Right lobe of liver (tissue), 6 donors: ENCODE measurements around the gene LHPP. TPM values are rescaled to one million over a fixed set of nuclear protein-coding genes. Genes with fewer than 3 reads are reported as not detected.
A peak's percentile ranks its signal among the peaks of the same experiment; 100 is the strongest.

Experiments used
- ATAC-seq, 4 donors: fragments of 200-7000 bp; cut with Tn5 transposase; one replicate each; pipeline ENCODE4 v1.9.1; 2020; ENCODE audit warnings: mild to moderate bottlenecking in 4 of 4, moderate library complexity in 4 of 4
- DNase-seq, 3 donors: peaks; one replicate each; pipeline ENCODE4 v3.0.0-alpha.2; 2020
- H3K27ac ChIP-seq, 3 donors: fragments of 200-600 bp; one replicate each; pipeline ENCODE4 v1.8.0; 2022
- H3K27me3 ChIP-seq, 2 donors: fragments of 200-600 bp; one replicate each; pipeline ENCODE4 v1.8.0; 2022
- H3K36me3 ChIP-seq, 4 donors: fragments of 200-600 bp; sonication (generic) in 1 of 4; one replicate each; pipeline versions ENCODE4 v1.5.1 to v1.8.0; 2017 to 2022; ENCODE audit warnings: control low read depth in 1 of 4
- H3K4me1 ChIP-seq, 4 donors: fragments of 200-600 bp; sonication (generic) in 1 of 4; one replicate each; pipeline versions ENCODE4 v1.5.1 to v1.8.0; 2017 to 2022; ENCODE audit warnings: control low read depth in 1 of 4
- H3K4me3 ChIP-seq, 3 donors: fragments of 200-600 bp; one replicate each; pipeline ENCODE4 v1.8.0; 2022
- H3K9me3 ChIP-seq, 4 donors: fragments of 200-600 bp; sonication (generic) in 1 of 4; one replicate each; pipeline versions ENCODE4 v1.5.1 to v1.8.0; 2017 to 2022; ENCODE audit warnings: control low read depth in 1 of 4
- POLR2A ChIP-seq: fragments of 450-650 bp; IDR thresholded peaks from one replicate; pipeline ENCODE4 v1.6.1; 2017; ENCODE audit warnings: antibody characterized with exemption, mild to moderate bottlenecking
- WGBS: methylation state at CpG from one replicate; pipeline ENCODE4 v1.1.6; 2018; ENCODE audit warnings: low coverage, low lambda C conversion rate; ENCODE audit not compliant: insufficient coverage; ENCODE audit errors: missing lambda C conversion rate; 5-methylcytosine and 5-hydroxymethylcytosine counted together
- intact Hi-C, 2 donors: fragments of 100-400 bp; cut with DNase I; formaldehyde crosslinking; loops; one replicate each; pipeline versions ENCODE4 v1.11.2 to v1.14.1; 2022
- total RNA-seq, 6 experiments: library from RNA; depleted of rRNA in 2 of 6; stranded (reverse); fragments of >200 nt in 2 of 6; fragmentation: NEBNext Ultra II Directional in 3 of 6; extraction: Animal tissue kit (Norgen Biotek cat#: 25700) in 3 of 6; gene quantifications; one replicate each; pipeline versions ENCODE4 v1.1.0 to v1.2.4, GENCODE V29; 2016 to 2023
- TF ChIP-seq, protein P1 (sequence below), 4 donors: fragments of 200-600 bp in 3 of 4; fragments of 450-650 bp in 1 of 4; IDR thresholded peaks; one replicate each; pipeline versions ENCODE4 v1.5.1 to v1.8.0; 2016 to 2022; ENCODE audit warnings: antibody characterized with exemption in 4 of 4, mild to moderate bottlenecking in 2 of 4
- donor health status: DM: no; HTN: yes; CAD: no.
- donor health status: DM: no; HTN: no; CAD: no.
- donor health status: DM: no; HTN: no; CAD: no.
- donor health status: DM: no; HTN: yes; CAD: no.
- donor health status: DM: no; HTN: yes; CAD: no.

The LHPP gene
- total RNA-seq, 6 experiments from 2014 or later, result 19.3 to 56.3 (median 36.3) TPM

- no peak for DNase-seq
- Histone ChIP-seq H3K27me3 (no peaks in the 10 kb centered on the region), H3K9me3 (no peaks in the 10 kb centered on the region), H3K27ac (peak overlapping the region in 2 of 3 donors; percentile 77 to 84), H3K36me3 (no peaks in the 10 kb centered on the region), H3K4me3 (peak overlapping the region; percentile 65 to 88 (median 73)), H3K4me1 (peaks cover 0 to 49% (median 11%) of the 10 kb centered on the region in 4 donors)
- TF ChIP-seq, protein P1, sequence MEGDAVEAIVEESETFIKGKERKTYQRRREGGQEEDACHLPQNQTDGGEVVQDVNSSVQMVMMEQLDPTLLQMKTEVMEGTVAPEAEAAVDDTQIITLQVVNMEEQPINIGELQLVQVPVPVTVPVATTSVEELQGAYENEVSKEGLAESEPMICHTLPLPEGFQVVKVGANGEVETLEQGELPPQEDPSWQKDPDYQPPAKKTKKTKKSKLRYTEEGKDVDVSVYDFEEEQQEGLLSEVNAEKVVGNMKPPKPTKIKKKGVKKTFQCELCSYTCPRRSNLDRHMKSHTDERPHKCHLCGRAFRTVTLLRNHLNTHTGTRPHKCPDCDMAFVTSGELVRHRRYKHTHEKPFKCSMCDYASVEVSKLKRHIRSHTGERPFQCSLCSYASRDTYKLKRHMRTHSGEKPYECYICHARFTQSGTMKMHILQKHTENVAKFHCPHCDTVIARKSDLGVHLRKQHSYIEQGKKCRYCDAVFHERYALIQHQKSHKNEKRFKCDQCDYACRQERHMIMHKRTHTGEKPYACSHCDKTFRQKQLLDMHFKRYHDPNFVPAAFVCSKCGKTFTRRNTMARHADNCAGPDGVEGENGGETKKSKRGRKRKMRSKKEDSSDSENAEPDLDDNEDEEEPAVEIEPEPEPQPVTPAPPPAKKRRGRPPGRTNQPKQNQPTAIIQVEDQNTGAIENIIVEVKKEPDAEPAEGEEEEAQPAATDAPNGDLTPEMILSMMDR (IDR thresholded peaks at IDR 0.05), result no peak
- no peak for TF ChIP-seq POLR2A
- intact Hi-C loops, result no loop called here
- ATAC-seq, result no peak
- WGBS, result 50% methylated on average over 4 of the region's 8 CpGs
Observed at GRCh38 chr10:124462348-124462695, 699 bp downstream of the LHPP start.

GRCh38 chr10:124464028-124464965 is 2.7 kb downstream of the LHPP start:
- WGBS, result 36% methylated on average over 5 of the region's 9 CpGs
- TF ChIP-seq, protein P1 (IDR thresholded peaks at IDR 0.05), result no peak
- no peak for TF ChIP-seq POLR2A
- Histone ChIP-seq H3K36me3 (no peaks in the 10 kb centered on the region), H3K9me3 (no peaks in the 10 kb centered on the region), H3K4me1 (peaks cover 0 to 67% (median 21%) of the 10 kb centered on the region in 4 donors), H3K27ac (peak overlapping the region in 1 of 3 donors; percentile 47), H3K27me3 (no peaks in the 10 kb centered on the region), H3K4me3 (no peak overlapping the region)
- ATAC-seq (peak in 3 of 4 donors; percentile 13 to 34 (median 29)), DNase-seq (peak in 2 of 3 donors; percentile 76 to 77)
- intact Hi-C loops, result no loop called here

DNA sequence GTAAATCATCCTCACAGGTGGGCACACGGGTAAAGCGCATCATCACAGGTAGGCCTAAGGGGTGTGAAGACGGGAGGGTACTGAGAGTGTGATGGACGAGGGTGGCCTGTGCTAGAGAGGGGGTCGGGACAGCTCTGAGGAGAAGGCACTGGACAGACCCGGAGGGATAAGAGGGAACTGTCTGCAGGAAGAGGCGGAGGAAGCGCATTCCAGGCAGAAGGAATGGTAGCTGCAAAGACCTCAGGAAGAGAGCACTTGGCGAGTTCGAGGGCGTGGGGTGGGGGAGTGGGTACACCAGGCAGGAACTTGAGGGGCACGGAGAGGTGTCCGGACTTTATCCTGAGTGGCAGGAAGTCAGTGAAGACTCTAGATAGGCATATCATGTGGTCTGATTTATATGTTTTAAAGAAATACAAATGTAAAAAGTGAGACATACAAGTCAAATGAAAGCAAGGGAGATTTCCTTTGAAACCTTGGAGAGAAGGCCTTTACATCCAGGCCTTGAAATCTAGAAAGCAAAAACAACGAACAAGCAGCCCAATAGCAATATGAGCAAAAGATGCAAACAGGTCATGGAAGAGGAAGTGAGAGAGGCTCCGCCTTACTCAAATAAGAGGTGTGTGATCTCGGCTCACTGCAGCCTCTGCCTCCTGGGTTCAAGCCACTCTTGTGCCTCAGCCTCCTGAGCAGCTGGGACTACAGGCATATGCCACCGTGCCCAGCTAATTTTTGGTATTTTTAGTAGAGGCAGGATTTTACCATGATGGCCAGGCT is 3.6 kb downstream of the LHPP start:
- Histone ChIP-seq H3K27me3 (no peaks in the 10 kb centered on the region), H3K27ac (peak overlapping the region in 1 of 3 donors; percentile 90), H3K4me1 (peaks cover 0 to 75% (median 24%) of the 10 kb centered on the region in 4 donors), H3K9me3 (no peaks in the 10 kb centered on the region), H3K4me3 (no peak overlapping the region), H3K36me3 (no peaks in the 10 kb centered on the region)
- TF ChIP-seq, protein P1 (IDR thresholded peaks at IDR 0.05), result no peak
- TF ChIP-seq POLR2A, result no peak
- ATAC-seq (no peak), DNase-seq (no peak)
- 70% methylated on average over 14 of the region's 17 CpGs for WGBS
- intact Hi-C loops, result no loop called here

GRCh38 chr10:124465777-124466488 is 4.3 kb downstream of the LHPP start:
- Histone ChIP-seq H3K4me1 (peaks cover 0 to 78% (median 26%) of the 10 kb centered on the region in 4 donors), H3K9me3 (no peaks in the 10 kb centered on the region), H3K36me3 (no peaks in the 10 kb centered on the region), H3K27ac (peak overlapping the region in 1 of 3 donors; percentile 90), H3K4me3 (no peak overlapping the region), H3K27me3 (no peaks in the 10 kb centered on the region)
- 75% methylated on average over 9 of the region's 9 CpGs for WGBS
- TF ChIP-seq, protein P1 (IDR thresholded peaks at IDR 0.05), result no peak
- no peak for TF ChIP-seq POLR2A
- intact Hi-C loops, result no loop called here
- ATAC-seq (no peak), DNase-seq (no peak)
